ENCODE measurements around the gene GPR84. TPM values are rescaled to one million over a fixed set of nuclear protein-coding genes. Genes with fewer than 3 reads are reported as not detected.
"Not testable (repeated sequence)": the region's sequence is repeated elsewhere in the genome, so short reads cannot be mapped to it uniquely, and the experiment has no call there.

Gene GPR84
- total RNA-seq, 1 donor from 2014 or later, result 2.3 TPM

DNA sequence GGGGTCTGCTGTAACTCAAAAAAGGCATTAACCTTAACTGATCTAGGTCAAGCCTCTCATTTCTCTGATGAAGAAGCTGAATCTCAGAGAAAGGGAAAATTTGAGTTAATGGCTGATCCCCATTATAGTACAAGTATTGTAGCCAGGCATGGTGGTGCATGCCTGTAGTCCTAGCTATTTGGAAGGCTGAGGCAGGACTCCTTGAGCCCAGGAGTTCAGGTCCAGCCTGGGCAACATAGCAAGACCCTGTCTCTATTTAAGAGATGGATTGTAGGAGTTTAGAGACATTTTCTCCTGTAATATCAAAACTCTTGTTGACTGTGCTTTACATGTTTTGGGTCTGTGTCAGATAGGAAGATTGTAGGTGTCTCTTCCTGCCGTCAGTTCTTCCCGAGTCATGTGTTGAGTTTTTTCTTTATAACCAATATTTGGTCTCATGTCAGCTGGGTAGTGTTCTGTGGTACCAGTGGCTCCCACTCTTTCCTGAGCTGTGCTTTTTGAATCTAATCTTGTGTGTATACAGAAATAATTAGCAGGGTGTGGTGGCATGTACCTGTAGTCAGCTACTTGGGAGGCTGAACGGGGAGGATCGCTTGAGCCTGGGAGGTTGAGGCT lies 30.8 kb downstream of the GPR84 start:
- H3K4me1 Mint-ChIP-seq (ENCODE audit: low read depth), result peaks cover 54% of the 10 kb centered on the region
- H3K27ac Mint-ChIP-seq, result peak overlapping the region; percentile 15
- no peaks in the 10 kb centered on the region for H3K27me3 Mint-ChIP-seq (ENCODE audit: insufficient read depth)
- no peak for DNase-seq (ENCODE audit: low spot score)
- peaks cover 5% of the 10 kb centered on the region for H3K36me3 Mint-ChIP-seq (ENCODE audit: low read depth)
- no peaks in the 10 kb centered on the region for H3K9me3 Mint-ChIP-seq
- H3K4me3 Mint-ChIP-seq, result peak overlapping the region; percentile 32
- intact Hi-C loops (cut with micrococcal nuclease), result loop anchor here (1.0 kb wide), 2 partner anchors 8 to 26 kb away; partner anchors contain the start of gene COPZ1

DNA sequence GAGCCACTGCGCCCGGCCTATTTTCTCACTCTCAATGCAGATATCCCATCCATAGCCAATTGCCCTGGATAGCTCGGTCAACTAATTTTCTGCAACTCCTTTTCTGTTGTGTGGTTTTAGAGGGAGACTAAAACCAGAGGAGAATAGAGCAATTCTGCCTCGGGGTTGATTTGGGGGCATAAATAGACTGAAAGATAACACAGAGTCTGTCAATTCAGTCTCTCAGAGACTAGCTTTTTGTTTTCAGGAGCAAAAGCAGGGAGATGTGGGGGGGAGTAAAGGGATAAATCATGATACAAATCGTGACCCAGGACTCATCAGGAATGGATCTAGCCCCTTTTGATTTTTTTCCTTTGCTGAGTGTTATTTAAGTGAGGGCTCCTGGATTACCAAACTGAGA lies 32.8 kb downstream of the GPR84 start:
- H3K27ac Mint-ChIP-seq, result peak overlapping the region; percentile 34
- no peak overlapping the region for H3K4me3 Mint-ChIP-seq
- no peaks in the 10 kb centered on the region for H3K27me3 Mint-ChIP-seq (ENCODE audit: insufficient read depth)
- no peaks in the 10 kb centered on the region for H3K9me3 Mint-ChIP-seq
- H3K36me3 Mint-ChIP-seq (ENCODE audit: low read depth), result peaks cover 6% of the 10 kb centered on the region
- H3K4me1 Mint-ChIP-seq (ENCODE audit: low read depth), result peaks cover 54% of the 10 kb centered on the region
- DNase-seq (ENCODE audit: low spot score), result no peak
- intact Hi-C loops (cut with micrococcal nuclease), result no loop called here

DNA sequence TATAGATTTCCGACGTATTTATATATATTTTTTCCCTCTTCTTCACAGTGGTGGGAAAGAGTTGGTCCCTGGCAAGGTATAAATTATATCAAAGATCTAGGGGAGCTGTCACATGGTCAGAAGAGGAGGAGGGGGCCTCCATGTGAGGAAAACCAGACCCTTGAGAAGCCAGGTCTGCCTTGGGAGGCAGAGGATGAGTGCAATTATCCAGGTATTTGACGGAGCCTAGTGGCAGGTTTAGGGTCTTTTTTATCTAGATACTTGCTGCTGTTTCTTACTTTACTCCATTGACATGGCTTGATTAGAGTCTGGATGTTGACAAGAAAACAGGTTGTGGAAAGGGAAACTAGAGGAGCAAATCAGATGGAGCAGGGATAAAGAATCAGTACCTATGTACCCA lies 33.8 kb downstream of the GPR84 start:
- Mint-ChIP-seq H3K4me3 (no peak overlapping the region), H3K27me3 (ENCODE audit: insufficient read depth) (no peaks in the 10 kb centered on the region), H3K36me3 (ENCODE audit: low read depth) (peaks cover 6% of the 10 kb centered on the region), H3K4me1 (ENCODE audit: low read depth) (peaks cover 57% of the 10 kb centered on the region), H3K9me3 (no peaks in the 10 kb centered on the region), H3K27ac (peak overlapping the region; percentile 36)
- intact Hi-C loops (cut with micrococcal nuclease), result no loop called here
- DNase-seq (ENCODE audit: low spot score), result no peak

DNA sequence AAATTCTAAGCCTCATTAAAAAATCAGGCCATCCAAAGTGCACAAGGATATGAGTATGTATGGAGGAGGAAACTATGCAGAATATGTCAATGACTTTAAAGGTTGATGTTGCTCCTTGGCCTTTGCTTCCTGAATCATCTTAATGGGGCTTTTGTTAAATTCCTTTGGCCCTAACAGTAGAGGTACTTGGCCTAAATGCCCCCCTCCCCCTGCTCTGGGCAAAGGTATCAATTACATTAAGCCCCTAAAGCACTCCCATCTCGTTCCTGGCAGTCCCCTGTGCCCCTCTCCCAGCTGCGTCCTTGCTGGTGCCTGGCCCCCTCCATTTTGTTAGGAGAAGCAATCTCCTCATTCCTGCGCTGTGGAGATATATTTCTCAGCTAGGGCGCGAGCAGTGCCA lies 34.5 kb downstream of the GPR84 start:
- Mint-ChIP-seq H3K4me3 (no peak overlapping the region), H3K36me3 (ENCODE audit: low read depth) (peaks cover 9% of the 10 kb centered on the region), H3K27ac (no peak overlapping the region), H3K27me3 (ENCODE audit: insufficient read depth) (no peaks in the 10 kb centered on the region), H3K9me3 (no peaks in the 10 kb centered on the region), H3K4me1 (ENCODE audit: low read depth) (peaks cover 57% of the 10 kb centered on the region)
- DNase-seq (ENCODE audit: low spot score), result no peak
- intact Hi-C loops (cut with micrococcal nuclease), result no loop called here

DNA sequence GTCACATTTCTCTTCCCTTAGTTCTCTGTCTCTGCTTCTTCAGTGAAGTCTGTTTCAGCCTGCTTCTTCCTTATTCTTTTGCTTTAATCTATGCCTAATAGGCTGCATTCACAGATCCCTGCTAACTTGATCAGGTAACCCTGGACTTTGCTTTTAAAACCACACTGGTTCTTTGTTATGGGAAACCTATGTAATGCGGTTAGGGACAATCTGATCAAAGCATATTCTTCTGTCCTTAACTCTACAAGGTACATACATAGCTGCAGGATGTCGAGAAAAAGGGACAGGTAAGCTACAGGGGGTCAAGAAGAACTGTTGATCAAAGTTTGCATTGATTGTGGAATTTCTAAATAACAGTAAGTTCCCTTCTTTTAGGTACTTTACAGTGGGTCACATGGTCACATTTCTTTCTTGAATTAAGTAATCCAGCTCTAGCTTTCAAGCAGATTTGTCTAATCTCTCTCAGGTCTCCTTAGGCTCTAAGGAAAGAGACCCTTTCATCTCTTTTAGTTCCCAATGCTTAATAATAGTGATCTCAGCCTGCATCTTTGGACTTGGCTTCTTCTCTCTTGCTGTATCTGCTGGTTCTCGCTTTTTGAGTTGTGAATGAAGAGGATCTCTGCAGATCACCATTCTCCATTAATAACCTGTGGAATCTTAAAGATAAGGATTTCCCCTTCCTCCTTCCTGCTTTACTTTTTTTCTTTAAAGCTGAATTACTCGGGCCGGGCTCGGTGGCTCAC lies 35.5 kb downstream of the GPR84 start:
- H3K27me3 Mint-ChIP-seq (ENCODE audit: insufficient read depth), result no peaks in the 10 kb centered on the region
- no peak for DNase-seq (ENCODE audit: low spot score)
- H3K4me3 Mint-ChIP-seq, result peak overlapping the region; percentile 45
- H3K9me3 Mint-ChIP-seq, result no peaks in the 10 kb centered on the region
- peak overlapping the region; percentile 61 for H3K27ac Mint-ChIP-seq
- H3K36me3 Mint-ChIP-seq (ENCODE audit: low read depth), result peaks cover 8% of the 10 kb centered on the region
- intact Hi-C loops (cut with micrococcal nuclease), result no loop called here
- peaks cover 60% of the 10 kb centered on the region for H3K4me1 Mint-ChIP-seq (ENCODE audit: low read depth)

DNA sequence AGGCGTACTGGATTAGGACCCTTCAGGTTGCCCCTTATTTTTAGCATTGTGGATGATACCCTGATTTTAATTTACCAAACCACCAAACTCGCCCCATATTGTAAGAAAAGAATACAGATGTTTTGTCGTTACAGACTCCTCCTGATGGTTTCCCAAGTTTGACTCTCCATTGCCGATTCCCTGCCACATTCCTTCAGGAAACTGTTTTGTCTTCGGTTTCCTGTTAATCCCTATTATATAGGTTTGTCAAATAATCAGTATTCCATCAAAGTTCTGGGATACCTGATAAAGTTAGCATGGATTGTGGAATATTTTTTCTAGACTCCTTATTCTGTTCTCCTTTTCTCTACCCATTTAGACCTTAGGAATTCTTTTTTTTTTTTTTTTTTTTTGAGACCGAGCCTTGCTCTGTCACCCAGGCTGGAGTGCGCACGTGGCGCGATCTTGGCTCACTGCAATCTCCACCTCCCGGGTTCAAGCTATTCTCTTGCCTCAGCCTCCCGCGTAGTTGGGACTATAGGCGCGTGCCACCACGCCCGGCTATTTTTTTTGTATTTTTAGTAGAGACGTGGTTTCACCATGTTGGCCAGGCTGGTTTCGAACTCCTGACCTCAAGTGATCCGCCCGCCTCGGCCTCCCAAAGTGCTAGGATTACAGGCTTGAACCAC lies 38.7 kb downstream of the GPR84 start:
- peaks cover 40% of the 10 kb centered on the region for H3K4me1 Mint-ChIP-seq (ENCODE audit: low read depth)

DNA sequence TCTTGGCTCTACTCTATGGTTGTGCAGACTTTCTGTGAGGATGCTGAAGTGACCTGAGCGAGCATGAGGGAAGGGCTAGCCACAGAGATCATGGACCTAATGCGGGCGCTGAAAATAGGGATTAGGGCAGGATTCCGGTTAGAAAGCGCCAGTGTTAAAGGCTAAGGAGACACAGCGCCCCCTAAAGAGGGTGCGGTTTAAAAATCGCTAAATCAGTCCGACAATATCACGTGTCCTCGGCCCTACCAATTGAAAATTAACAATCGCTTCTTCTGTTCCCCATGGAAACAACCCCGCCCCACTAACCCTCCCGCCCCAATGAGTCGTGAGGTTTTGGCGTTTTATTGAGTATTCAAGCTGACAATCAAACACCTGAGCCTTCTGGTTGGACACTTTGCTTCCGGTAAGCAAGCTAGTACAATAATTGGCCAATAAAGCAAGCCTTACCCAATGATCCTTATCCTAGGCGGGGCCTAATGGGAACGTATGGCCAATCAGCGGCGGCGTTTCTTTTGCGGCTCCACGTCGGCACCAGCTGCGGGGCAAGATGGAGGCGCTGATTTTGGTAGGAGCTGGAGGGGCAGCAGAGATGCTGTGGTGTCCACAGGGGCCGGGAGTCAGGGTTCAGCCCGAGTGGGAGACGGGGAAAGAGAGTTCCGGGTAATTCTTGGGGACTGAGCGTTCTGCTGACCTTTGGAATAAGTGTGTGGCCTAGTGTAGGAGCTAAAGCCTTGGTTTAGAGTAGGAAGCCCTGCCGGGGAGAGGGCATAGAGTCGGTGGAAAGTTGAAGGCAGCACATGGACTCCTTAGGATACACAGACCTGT lies 39.5 kb downstream of the GPR84 start, which contains the start of gene COPZ1:
Gene COPZ1, plus strand, starts transcription at position 515 of the 825 bp plus-strand sequence. Its CDS starts 33 bp downstream, at position 548.
- H3K27me3 Mint-ChIP-seq (ENCODE audit: insufficient read depth), result peaks cover 5% of the 10 kb centered on the region
- peaks cover 33% of the 10 kb centered on the region for H3K4me1 Mint-ChIP-seq (ENCODE audit: low read depth)
- H3K4me3 Mint-ChIP-seq, result peak within 1 kb of the TSS; percentile 99
- peak within 1 kb of the TSS; percentile 86 for H3K27ac Mint-ChIP-seq
- intact Hi-C loops (cut with micrococcal nuclease), result loop anchor here (1.0 to 2.0 kb wide), 8 partner anchors 8 to 172 kb away; partner anchors contain the start of genes CBX5, HNRNPA1 and NCKAP1L
- DNase-seq (ENCODE audit: low spot score), result peak; percentile 91
- no peaks in the 10 kb centered on the region for H3K9me3 Mint-ChIP-seq
- H3K36me3 Mint-ChIP-seq (ENCODE audit: low read depth), result peaks cover 5% of the 10 kb centered on the region

More for the DNA sequence above, 38.7 kb downstream of the GPR84 start:
- intact Hi-C loops (cut with micrococcal nuclease), result loop anchor here (1.0 to 2.0 kb wide), 5 partner anchors 8 to 109 kb away; partner anchors contain the start of genes CBX5 and HNRNPA1
- DNase-seq (ENCODE audit: low spot score); H3K9me3 Mint-ChIP-seq; H3K27me3 Mint-ChIP-seq (ENCODE audit: insufficient read depth); H3K36me3 Mint-ChIP-seq (ENCODE audit: low read depth): not testable (repeated sequence)
- Mint-ChIP-seq H3K27ac (peak overlapping the region; percentile 86), H3K4me3 (peak overlapping the region; percentile 99)

DNA sequence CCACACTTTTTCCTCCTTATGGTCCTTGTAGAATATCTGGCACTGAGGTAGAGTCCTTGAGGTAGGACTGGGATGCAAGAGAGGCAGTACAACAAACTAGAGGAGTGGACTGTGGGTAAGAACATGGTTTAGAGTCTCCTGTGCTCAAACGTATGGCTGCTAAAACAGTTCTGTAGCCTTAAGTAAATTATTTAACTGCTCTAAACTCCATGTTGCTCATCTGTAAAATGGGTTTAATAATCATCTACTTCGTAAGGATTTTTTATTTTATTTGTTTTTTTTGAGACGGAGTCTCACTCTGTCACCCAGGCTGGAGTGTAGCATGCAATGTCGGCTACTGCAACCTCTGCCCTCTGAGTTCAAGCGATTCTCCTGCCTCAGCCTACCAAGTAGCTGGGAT lies 42.9 kb downstream of the GPR84 start:
- H3K4me3 Mint-ChIP-seq, result no peak overlapping the region
- intact Hi-C loops (cut with micrococcal nuclease), result no loop called here
- H3K4me1 Mint-ChIP-seq (ENCODE audit: low read depth), result peaks cover 7% of the 10 kb centered on the region
- H3K36me3 Mint-ChIP-seq (ENCODE audit: low read depth), result peaks cover 3% of the 10 kb centered on the region
- peaks cover 7% of the 10 kb centered on the region for H3K27me3 Mint-ChIP-seq (ENCODE audit: insufficient read depth)
- DNase-seq (ENCODE audit: low spot score), result no peak
- no peak overlapping the region for H3K27ac Mint-ChIP-seq
- H3K9me3 Mint-ChIP-seq, result no peaks in the 10 kb centered on the region

Other genes starting within 250 kb of the GPR84 start
- gene SMUG1, start 175.5 kb downstream of the GPR84 start, total RNA-seq, result 28.6 and 29.6 TPM in 2 replicates
- gene CBX5, start 84.4 kb downstream of the GPR84 start, total RNA-seq, result 99.8 and 106 TPM in 2 replicates
- gene HNRNPA1, start 83.8 kb downstream of the GPR84 start, total RNA-seq, result 1,740 and 1,765 TPM in 2 replicates
- gene NFE2, start 63.5 kb downstream of the GPR84 start, total RNA-seq, result not detected in 2 replicates
- gene COPZ1, start 39.4 kb downstream of the GPR84 start, total RNA-seq, result 115 and 123 TPM in 2 replicates
- gene ZNF385A, start 20.2 kb upstream of the GPR84 start, total RNA-seq, result 0.99 and 1.3 TPM in 2 replicates
- 31.2 and 31.6 TPM in 2 replicates for gene ITGA5, start 54.8 kb upstream of the GPR84 start, total RNA-seq
- 3.9 and 4.4 TPM in 2 replicates for gene GTSF1, start 109.1 kb upstream of the GPR84 start, total RNA-seq
- gene NCKAP1L, start 133.3 kb upstream of the GPR84 start, total RNA-seq, result 105 TPM in 2 replicates
- gene PDE1B, start 185.1 kb upstream of the GPR84 start, total RNA-seq, result 29.9 and 30.4 TPM in 2 replicates
- 0.29 TPM in 1 of 2 replicates, not detected in the other for gene PPP1R1A, start 224.2 kb upstream of the GPR84 start, total RNA-seq